ENCODE measurements around the gene NOX5. TPM values are rescaled to one million over a fixed set of nuclear protein-coding genes. Genes with fewer than 3 reads are reported as not detected.

Gene NOX5
- total RNA-seq, 1 donor from 2014 or later: 0.09 TPM

DNA sequence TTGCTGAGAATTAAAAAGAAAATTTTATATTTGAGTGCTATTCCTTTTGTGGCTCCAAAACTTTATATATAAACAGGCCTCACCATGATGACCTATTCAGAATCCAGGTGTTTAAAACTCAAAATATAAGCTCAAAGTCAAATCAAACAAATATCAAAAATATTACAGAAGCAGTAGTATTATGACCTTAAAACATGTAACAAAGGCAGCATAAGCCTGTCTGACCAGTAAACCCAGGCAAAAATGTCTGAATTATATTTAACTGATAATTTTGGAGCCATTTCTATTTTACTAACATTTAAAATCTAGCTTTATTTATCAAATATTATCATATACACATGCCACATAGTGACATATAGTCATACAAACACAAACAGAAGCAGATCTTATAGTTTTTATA, 6.4 kb upstream of the NOX5 start:
- H3K4me1 Mint-ChIP-seq (ENCODE audit: low read depth, unreplicated experiment): no peaks in the 10 kb centered on the region
- no peak overlapping the region for H3K4me2 ChIP-seq (ENCODE audit: low read length)
- H3K79me2 ChIP-seq (ENCODE audit: insufficient read depth, low read length): no peaks in the 10 kb centered on the region
- H3K27ac ChIP-seq (ENCODE audit: low read depth, low read length): no peak overlapping the region
- no peaks in the 10 kb centered on the region for H3K4me1 ChIP-seq (ENCODE audit: insufficient read depth, low read length)
- H3K36me3 Mint-ChIP-seq (ENCODE audit: low read depth, unreplicated experiment): peaks cover 2% of the 10 kb centered on the region
- no peaks in the 10 kb centered on the region for H3K27me3 Mint-ChIP-seq (ENCODE audit: low read depth, unreplicated experiment)
- H3K9ac ChIP-seq (ENCODE audit: low read length): no peak overlapping the region
- no peak overlapping the region for H3K4me3 ChIP-seq (ENCODE audit: insufficient read depth, low read depth, low read length)
- H2AFZ ChIP-seq (ENCODE audit: low read depth, low read length): no peak overlapping the region
- DNase-seq (ENCODE audit: low read depth) (no peak), FAIRE-seq (no peak)
- H3K9me3 Mint-ChIP-seq (ENCODE audit: unreplicated experiment): peaks cover 10% of the 10 kb centered on the region
- H3K27me3 ChIP-seq (ENCODE audit: insufficient read depth, low read length): peaks cover 5% of the 10 kb centered on the region
- TF ChIP-seq, protein P1, sequence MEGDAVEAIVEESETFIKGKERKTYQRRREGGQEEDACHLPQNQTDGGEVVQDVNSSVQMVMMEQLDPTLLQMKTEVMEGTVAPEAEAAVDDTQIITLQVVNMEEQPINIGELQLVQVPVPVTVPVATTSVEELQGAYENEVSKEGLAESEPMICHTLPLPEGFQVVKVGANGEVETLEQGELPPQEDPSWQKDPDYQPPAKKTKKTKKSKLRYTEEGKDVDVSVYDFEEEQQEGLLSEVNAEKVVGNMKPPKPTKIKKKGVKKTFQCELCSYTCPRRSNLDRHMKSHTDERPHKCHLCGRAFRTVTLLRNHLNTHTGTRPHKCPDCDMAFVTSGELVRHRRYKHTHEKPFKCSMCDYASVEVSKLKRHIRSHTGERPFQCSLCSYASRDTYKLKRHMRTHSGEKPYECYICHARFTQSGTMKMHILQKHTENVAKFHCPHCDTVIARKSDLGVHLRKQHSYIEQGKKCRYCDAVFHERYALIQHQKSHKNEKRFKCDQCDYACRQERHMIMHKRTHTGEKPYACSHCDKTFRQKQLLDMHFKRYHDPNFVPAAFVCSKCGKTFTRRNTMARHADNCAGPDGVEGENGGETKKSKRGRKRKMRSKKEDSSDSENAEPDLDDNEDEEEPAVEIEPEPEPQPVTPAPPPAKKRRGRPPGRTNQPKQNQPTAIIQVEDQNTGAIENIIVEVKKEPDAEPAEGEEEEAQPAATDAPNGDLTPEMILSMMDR (IDR thresholded peaks at IDR 0.05; ENCODE audit: insufficient read depth, low read depth, low read length): no peak
- TF ChIP-seq EZH2 (IDR thresholded peaks at IDR 0.05; ENCODE audit: insufficient read depth, low read length): no peak
- H3K27ac Mint-ChIP-seq (ENCODE audit: unreplicated experiment): no peak overlapping the region
- no peaks in the 10 kb centered on the region for H3K36me3 ChIP-seq (ENCODE audit: insufficient read depth, low read length)
- no peaks in the 10 kb centered on the region for H4K20me1 ChIP-seq (ENCODE audit: insufficient read depth, low read length)
- peaks cover 5% of the 10 kb centered on the region for H3K9me3 ChIP-seq (ENCODE audit: insufficient read depth, low read depth, low read length)
- H3K4me3 Mint-ChIP-seq (ENCODE audit: unreplicated experiment): no peak overlapping the region

DNA sequence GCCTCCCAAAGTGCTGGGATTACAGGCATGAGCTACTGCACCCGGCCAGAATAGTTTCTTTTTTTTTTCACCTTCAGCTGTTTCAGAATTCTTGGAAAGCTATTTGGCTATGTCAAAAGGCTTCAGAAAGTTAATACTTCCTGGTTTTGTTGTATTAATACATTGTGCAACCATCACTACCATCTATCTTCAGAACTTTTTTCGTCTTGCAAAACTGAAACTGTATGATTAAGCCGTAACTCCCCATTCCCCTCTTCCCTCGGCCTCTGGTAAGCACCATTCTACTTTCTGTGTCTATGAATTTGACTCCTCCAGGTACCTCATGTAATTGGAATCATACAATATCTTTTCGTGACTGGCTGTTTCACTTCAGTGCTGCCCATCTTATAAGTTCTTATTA, 5.2 kb upstream of the NOX5 start:
- Histone ChIP-seq H3K36me3 (ENCODE audit: insufficient read depth, low read length) (no peaks in the 10 kb centered on the region), H3K4me3 (ENCODE audit: insufficient read depth, low read depth, low read length) (no peak overlapping the region), H3K4me2 (ENCODE audit: low read length) (no peak overlapping the region), H4K20me1 (ENCODE audit: insufficient read depth, low read length) (no peaks in the 10 kb centered on the region), H3K9ac (ENCODE audit: low read length) (no peak overlapping the region), H3K79me2 (ENCODE audit: insufficient read depth, low read length) (no peaks in the 10 kb centered on the region), H3K4me1 (ENCODE audit: insufficient read depth, low read length) (no peaks in the 10 kb centered on the region), H3K9me3 (ENCODE audit: insufficient read depth, low read depth, low read length) (peaks cover 5% of the 10 kb centered on the region), H2AFZ (ENCODE audit: low read depth, low read length) (no peak overlapping the region), H3K27me3 (ENCODE audit: insufficient read depth, low read length) (no peaks in the 10 kb centered on the region), H3K27ac (ENCODE audit: low read depth, low read length) (no peak overlapping the region)
- peaks cover 2% of the 10 kb centered on the region for H3K36me3 Mint-ChIP-seq (ENCODE audit: low read depth, unreplicated experiment)
- no peak overlapping the region for H3K27ac Mint-ChIP-seq (ENCODE audit: unreplicated experiment)
- no peak for TF ChIP-seq EZH2 (IDR thresholded peaks at IDR 0.05; ENCODE audit: insufficient read depth, low read length)
- TF ChIP-seq, protein P1 (IDR thresholded peaks at IDR 0.05; ENCODE audit: insufficient read depth, low read depth, low read length): no peak
- no peaks in the 10 kb centered on the region for H3K27me3 Mint-ChIP-seq (ENCODE audit: low read depth, unreplicated experiment)
- H3K4me1 Mint-ChIP-seq (ENCODE audit: low read depth, unreplicated experiment): no peaks in the 10 kb centered on the region
- no peak overlapping the region for H3K4me3 Mint-ChIP-seq (ENCODE audit: unreplicated experiment)
- DNase-seq (ENCODE audit: low read depth): no peak
- no peak for FAIRE-seq
- peaks cover 10% of the 10 kb centered on the region for H3K9me3 Mint-ChIP-seq (ENCODE audit: unreplicated experiment)

DNA sequence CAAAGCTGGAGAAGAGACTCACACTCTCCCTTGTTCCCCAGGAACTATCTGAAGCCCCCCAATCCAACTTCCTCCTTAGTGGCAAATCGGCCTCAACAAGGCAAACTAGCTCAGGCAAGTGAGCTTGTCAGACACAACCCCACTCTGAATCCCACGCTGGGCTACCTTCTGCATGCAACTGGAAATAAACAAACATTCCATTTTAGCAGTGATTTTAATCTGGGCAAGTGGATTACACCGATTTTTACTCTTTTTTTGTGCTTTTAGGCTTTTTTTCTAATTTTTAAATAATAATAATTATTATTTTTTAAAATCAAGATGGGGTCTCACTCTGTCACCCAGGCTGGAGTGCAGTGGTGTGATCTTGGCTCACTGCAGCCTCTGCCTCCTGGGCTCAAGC, 2.9 kb upstream of the NOX5 start:
- H3K4me3 ChIP-seq (ENCODE audit: insufficient read depth, low read depth, low read length): no peak overlapping the region
- no peaks in the 10 kb centered on the region for H3K79me2 ChIP-seq (ENCODE audit: insufficient read depth, low read length)
- no peaks in the 10 kb centered on the region for H3K4me1 ChIP-seq (ENCODE audit: insufficient read depth, low read length)
- peaks cover 5% of the 10 kb centered on the region for H3K9me3 ChIP-seq (ENCODE audit: insufficient read depth, low read depth, low read length)
- H3K27ac Mint-ChIP-seq (ENCODE audit: unreplicated experiment): no peak overlapping the region
- H4K20me1 ChIP-seq (ENCODE audit: insufficient read depth, low read length): no peaks in the 10 kb centered on the region
- H3K36me3 Mint-ChIP-seq (ENCODE audit: low read depth, unreplicated experiment): peaks cover 2% of the 10 kb centered on the region
- no peak overlapping the region for H2AFZ ChIP-seq (ENCODE audit: low read depth, low read length)
- H3K9ac ChIP-seq (ENCODE audit: low read length): no peak overlapping the region
- H3K27ac ChIP-seq (ENCODE audit: low read depth, low read length): no peak overlapping the region
- FAIRE-seq (no peak), DNase-seq (ENCODE audit: low read depth) (no peak)
- no peak overlapping the region for H3K4me2 ChIP-seq (ENCODE audit: low read length)
- TF ChIP-seq EZH2 (IDR thresholded peaks at IDR 0.05; ENCODE audit: insufficient read depth, low read length): no peak
- TF ChIP-seq, protein P1 (IDR thresholded peaks at IDR 0.05; ENCODE audit: insufficient read depth, low read depth, low read length): no peak
- H3K4me1 Mint-ChIP-seq (ENCODE audit: low read depth, unreplicated experiment): peaks cover 4% of the 10 kb centered on the region
- peaks cover 9% of the 10 kb centered on the region for H3K27me3 Mint-ChIP-seq (ENCODE audit: low read depth, unreplicated experiment)
- no peak overlapping the region for H3K4me3 Mint-ChIP-seq (ENCODE audit: unreplicated experiment)
- no peaks in the 10 kb centered on the region for H3K36me3 ChIP-seq (ENCODE audit: insufficient read depth, low read length)
- H3K9me3 Mint-ChIP-seq (ENCODE audit: unreplicated experiment): peaks cover 10% of the 10 kb centered on the region
- no peaks in the 10 kb centered on the region for H3K27me3 ChIP-seq (ENCODE audit: insufficient read depth, low read length)
